Activated CD8-positive, alpha-beta memory T cell treated with anti-CD3 and anti-CD28 coated beads for 48 hours (primary cell): ENCODE data around the gene AFAP1L2.
"Not testable (repeated sequence)": the region's sequence is repeated elsewhere in the genome, so short reads cannot be mapped to it uniquely, and the experiment has no call there.

Experiments
- DNase-seq, 3 experiments: peaks; one replicate each; pipeline ENCODE4 v3.0.0-alpha.2; 2020; ENCODE audit warnings: low read depth in 2 of 3, low spot score in 2 of 3

AFAP1L2 gene

DNA sequence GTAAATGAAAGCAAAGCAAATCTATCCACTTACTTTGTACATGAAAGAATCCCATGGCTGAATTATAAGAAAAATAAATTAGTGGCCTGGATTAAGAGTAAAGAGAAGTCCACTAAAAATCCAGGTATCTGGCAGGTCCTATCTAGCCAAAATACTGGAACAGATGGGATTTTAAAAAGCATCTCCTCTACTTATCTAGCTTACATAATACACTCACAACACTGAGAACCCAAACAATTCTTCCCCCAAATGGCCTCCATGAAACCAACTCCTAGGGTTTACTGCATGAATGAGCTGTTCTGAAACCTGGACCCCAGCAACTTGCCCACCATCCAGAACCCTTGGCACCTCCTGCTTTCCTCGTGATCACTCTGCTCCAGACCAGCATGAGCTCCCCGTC is 61.3 kb downstream of the AFAP1L2 start:
- DNase-seq = no peak

DNA sequence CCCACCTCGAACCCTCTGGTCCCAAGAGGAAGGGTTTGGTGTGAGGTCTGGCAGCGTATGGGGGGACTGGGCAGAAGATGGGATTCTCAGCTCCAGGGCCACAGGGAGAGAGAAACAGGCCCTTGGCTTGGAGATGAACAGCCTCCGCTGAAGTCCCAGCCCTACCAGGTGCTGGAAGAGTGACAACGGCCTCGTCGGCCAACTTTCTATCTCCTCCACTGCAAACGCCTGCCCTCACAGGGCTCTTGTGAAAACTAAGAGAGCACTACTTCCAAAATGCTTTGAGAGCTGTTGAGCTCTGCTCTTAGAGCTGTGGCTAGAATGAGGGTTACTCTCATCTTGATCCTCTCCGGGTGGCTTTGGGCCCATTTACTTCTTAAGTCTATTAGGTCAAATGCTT is 63.5 kb downstream of the AFAP1L2 start:
- no peak for DNase-seq

DNA sequence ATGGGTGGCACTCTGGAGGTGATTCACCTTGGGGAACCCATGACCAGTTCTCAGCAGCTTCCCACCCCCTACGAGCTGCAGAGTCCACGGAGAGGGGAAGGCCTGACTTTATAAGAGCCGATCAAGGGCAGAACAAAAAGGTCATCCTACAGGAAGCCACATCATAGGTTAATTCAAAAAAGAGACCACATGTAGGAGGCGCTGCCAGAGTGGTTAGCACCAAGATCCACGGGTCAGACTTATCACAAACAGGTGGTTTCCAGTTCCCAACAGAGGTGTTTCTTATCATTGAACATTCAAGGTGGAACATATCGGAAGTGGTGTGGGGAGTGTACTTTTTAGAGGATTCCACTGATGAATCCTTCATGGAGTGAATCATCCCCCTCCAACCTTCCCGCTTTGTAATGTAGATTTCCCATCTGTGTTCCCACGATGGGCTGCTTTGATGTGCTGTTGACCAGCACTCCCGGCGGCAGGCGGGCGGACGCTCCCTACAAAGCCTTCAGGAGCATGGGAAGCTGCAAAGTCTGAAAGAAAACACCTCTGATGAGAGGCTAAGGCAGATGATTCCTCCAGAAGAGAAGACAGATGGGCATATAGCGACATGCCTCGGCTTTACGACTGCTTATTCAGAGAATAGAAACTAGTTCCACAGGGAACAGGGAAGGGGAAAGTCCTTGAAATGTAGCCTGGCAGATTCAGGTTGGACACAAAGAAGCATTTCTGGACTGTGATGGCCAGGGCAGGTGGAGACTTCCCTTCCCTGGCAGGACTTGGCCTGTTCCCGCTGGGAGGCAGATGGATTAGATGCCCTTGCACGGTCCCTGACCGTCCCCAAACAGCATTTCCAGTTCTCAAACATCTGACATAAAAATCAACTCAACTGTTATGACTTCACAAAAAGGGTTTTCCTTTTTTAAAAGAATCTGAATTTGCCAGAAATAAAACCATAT is 66.5 kb downstream of the AFAP1L2 start:
- DNase-seq = peak in 2 of 3 experiments; percentile 20 to 60

DNA sequence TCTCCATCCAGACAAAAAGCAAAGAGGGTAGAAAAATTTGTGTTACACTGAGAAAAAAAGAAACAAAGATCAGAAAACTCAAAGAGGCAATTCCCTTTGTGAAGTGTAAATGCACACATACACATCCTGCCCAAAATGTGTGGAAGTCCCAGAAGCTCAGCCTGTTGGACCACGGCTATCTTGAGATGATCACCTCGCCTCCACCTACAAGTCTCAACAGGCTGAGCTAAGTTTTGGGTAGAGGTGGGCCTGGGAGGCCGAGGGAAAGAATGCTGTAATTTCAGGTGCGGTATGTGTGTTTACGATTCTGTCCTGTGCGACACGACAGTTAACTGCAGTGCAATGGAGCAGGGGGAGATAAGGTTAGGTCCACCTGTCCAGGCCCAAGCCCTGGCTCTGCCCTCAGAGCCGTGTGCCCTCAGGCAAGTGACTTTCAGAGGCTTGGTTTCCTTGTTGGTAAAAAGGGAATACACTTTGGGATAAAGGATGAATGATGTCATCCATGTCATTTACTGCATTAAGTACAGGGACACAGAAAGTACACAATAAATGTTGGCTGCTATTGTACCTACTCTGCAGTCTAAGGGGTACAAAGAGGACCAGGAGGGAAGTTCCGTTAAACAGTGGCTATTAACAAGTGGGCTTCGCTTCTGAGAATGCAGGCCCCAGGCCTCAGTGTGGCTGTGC is 67.3 kb downstream of the AFAP1L2 start:
- DNase-seq = no peak

DNA sequence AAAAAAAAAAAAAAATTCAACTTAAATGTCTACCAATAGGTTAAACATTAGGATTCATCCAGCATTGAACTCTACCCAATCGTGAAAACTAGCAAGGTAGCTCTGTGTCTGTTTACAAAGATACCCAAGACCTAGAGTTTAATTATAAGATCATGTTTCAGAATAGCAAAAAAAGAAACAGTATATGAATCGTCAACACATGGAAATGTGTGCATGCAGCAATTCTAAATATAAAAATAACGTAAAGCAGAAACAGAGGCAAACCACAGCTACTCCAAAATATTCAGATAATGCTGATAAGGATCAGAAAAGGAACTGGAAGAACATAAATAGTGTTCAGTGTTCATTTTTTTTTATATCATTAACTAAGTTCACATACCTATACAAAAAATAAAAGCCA is 68.7 kb downstream of the AFAP1L2 start:
- DNase-seq = no peak

DNA sequence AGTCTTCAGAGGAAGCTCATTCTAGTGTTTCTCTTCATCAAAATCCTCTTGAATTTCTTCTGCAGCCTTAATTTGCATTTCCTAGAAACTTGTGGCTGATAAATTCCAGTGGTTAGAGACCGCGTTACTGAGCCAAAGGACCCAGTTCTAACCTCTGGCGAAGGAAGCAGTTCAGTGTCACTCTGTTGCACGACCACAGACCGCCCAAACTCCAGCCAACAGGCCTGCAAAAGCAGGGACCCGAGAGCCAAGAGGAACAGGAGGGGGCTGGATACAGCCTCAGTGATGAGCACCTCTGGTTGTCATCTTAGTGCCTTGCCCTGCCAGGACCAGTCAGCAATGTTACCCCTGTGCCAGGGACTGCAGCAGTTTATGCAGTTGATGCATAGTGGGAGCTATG is 70.0 kb downstream of the AFAP1L2 start:
- no peak for DNase-seq

DNA sequence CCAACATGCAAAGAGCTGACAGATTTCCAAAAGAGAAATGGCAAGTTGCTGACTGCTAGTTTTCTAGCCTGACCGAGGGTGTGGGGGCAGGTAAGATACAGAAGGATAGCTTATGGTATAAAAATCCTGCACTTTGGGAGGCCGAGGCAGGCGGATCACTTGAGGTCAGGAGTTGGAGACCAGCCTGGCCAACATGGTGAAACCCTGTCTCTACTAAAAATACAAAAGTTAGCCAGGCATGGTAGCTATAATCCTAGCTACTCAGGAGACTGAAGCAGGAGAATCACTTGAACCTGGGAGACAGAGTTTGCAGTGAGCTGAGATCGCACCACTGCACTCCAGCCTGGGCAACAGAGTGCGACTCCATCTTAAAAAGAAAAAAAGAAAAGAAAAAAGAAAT is 70.9 kb downstream of the AFAP1L2 start:
- DNase-seq = not testable (repeated sequence)

DNA sequence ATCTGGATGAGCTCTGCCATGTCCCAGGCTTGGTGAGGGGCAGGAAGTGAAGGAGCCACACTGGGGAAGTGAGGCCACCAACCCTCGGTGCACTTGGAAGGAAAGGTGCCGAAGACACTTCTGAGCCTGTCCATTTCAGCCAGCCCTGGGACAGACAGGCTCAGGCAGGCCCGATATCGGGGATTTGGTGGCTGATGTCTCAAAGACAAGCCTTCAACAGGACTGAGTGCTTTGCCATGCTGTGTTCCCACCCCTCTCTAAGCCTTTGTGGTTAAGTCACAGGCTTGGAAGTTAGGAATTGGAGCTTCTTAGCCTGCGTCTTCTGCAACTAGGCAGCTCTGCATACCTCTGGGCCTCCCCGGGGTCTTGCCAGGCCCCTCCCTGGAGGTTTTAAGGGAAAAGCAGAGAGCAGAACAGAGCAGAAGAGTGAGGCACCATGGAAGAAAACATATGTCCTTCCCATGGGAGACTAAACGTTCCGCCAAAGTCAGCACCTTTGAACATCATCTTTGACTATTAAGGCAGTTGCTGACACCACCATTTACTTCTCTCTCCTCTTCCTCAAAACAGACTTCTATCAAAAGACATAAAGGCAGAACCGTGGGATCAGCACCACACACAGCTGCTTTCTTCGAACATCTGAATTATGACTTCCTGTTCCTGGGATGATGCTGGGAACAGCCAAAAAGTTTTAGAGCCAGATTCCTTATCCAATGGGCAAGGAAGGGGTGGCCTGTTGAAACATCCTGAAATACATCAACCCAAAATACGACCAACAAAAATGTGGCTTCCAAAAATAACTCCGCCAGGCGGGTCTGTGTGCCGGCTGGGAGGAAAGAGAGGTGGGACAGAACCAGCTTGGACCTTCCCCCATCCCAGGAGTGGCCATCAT is 71.8 kb downstream of the AFAP1L2 start:
- no peak for DNase-seq

DNA sequence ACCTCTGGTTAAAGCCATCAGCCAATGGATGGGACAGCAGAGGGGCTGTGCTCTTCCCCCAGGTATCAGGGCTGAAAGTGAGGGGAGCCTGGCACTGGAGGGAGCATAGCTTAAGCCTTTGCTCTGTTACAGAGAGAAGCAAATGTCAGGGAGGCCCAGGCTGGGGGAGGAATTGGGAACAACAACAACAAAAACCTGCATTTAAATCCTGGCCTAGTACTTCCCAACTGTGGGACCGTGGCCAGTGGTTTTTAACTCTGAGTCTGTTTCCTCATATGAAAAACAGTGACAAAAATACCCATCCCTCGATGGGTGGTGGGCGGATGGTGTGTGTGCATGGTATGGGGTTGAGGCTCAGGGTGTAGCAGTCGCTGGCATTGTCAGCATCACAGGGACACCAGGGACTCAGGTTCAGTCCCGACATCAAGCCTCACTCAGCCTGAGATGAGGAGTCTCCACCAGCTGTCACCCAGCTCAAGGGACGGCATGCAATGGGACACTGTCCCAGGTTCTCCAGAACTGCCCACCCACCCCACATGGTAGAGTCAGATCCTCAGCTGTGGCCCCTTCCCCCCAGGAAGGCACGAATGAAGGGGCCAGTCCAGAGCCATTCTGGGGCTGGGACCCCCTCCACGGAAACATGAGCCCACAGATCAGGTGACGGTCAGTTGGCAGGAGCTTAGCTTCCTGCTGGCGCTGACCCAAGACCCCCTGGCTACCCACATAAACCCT is 74.5 kb downstream of the AFAP1L2 start:
- DNase-seq = no peak

DNA sequence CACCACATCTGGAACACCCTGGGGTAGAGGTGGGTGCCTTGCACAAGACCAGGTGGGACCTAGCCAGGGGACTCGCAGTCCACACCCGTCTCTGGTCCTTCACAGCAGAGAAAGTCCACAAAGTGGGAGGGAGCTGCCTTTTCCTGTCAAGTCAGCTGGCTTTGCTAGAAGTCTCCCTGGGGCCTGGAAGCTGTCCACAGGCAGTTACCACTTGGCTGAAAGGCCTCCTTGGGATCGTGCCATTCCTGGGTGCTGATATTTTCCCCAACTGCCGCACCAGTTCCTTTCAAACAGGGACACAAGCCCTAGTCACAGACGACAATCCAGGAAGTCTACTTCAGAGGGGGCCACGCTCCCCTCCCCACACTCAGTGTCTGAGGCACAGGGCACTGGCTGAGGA is 75.4 kb downstream of the AFAP1L2 start:
- no peak for DNase-seq

DNA sequence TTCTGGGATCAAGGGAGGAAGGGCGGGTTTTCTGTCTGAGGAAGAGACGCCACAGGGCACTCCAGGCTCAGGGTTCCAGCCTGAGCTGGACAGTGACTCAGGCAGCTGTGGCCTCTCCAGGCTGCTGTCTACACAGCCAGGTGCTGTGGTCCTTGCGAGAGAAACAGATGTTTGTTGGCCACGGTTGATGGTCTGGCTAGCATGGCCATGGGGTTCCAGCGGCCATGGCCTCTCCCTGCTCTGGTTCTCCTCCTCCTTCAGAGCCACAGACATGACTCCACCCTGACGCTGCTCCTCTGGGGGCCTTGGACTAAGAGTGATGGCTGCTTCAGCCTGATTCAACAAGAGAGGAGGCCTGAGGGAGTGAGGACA is 75.9 kb downstream of the AFAP1L2 start:
- DNase-seq = no peak

DNA sequence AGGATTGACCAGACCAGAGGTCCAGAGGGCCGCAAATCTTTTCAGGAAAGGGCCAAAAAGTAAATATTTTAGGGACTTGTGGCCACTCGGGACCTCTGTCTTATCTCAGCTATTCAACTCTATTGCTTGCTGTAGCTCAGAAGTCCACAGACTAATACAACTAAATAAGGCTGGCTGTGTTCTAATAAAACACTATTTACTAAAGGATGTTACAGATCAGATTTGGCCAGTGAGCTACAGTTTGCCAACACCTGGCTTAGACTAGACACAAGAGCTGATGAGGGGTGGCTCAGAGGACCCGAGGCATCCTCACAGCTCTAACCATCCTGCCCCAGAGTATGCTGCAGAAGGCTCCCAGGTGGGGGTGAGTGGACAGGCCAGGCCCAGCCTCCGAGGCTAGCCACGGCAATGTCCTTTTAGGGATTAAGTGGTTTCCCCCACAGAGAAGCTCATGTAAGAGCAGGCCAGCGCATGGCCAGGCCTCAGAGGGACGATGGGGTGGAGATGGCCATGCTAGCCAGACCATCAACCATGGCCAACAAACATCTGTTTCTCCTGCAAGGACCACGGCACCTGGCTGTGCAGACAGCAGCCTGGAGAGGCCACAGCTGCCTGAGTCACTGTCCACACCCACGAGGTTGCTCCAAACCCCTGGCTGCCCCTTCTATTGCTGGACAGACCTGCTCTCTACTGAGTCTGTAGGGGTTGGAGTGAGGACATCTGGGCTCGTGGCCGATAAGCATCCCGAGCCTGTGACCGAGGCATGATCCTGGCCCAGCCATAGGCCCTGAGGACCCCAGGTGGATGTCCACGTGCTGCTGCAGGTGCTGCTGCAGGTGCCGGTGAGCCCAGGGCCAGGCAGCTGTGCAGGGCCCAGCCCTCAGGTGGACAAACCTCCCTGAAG is 76.5 kb downstream of the AFAP1L2 start:
- no peak for DNase-seq

DNA sequence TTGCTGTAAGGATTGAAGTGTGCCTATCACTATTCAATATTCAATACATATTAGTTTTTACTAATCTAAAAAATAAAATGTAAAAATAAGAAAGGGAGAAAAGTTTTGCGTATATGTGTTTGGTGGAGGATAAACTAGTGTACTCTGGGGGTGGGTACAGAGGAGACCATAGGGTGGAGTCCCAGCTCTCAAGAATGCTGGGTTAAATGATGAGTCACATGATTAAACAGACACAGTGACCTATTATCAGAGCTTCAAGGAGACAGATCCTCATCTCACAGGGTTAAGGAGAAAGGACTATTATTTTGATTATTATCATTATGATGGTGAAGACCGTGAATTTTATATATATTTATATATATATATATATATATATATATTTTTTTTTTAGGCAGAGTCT is 77.5 kb downstream of the AFAP1L2 start:
- DNase-seq = no peak

DNA sequence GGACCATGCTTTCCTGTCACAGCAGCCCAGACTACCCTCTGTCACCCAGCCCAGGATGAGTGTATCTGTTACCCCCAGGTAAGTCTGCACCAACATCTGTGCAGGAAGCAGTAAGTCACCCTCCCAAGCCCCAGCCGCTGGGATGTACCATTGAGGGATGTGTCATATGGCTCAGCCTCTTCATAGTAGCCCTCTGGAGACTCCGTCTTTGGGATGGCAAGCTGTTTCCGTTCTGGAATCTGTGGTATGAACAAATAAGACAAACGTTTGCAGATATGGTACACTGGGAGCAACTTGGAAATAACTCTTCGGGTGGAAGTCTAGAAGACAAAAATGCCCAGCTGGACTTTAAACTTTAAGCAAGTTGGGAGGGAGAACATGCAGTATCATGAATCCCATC is 81.3 kb downstream of the AFAP1L2 start:
- no peak for DNase-seq

DNA sequence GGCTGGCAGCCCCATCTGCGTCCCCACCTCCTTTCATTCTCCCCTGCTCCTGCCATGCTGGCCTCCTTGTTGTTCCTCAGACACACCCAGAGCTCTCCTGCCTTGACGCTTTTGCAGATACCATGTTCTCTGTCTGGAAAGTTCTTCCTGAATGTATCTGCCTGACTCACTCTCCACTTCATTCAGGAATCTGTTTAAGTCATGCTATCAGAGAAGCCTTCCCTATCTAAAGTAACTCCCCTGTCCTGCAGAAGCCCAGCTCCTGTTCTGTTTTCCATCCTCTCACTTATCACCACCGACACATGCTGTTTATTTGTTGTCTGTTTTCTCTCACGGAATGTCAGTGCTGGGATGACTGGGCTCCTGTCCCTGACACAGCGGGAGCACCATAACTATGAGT is 82.0 kb downstream of the AFAP1L2 start:
- no peak for DNase-seq

DNA sequence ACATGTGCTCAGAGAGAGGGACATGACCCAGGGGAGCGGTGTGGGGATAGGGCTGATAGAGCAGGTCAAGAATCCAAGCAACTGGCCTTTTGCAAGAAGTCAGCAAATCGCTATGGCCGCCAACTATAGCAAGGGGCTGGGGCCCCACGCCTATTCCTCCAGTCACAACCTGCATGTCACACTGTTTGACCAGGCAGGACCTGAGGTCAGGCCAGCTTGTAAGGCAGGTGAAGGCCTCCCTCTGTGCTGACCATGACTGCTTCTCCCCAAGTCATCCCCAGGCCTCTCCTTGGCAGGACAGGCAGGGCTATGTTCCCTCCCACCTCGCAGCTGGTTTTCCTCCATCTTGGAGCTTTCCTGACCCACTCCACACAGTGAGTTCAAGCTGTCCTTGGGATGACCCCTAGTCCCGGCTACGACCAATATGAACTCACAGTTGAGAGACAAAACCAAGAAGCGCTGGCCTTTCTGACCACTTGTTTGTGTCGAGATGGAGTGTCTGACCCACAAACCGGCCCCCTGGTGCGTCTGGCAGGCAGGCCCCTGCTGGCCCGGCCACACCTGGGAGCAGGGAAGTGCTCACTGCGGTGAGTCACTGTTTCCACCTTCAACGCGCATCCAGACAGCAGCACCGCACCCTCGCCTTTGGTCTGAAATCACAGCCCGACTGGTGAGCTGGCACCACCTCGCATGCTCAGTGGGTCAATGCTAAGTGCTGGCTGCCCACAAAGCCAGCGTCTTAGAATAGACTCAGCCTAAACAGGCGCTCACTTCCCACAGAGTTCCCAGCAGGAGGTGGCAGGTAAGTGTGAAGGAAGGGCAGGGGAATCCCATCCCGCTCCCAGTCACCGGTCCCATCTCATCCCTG is 83.8 kb downstream of the AFAP1L2 start:
- DNase-seq = no peak

DNA sequence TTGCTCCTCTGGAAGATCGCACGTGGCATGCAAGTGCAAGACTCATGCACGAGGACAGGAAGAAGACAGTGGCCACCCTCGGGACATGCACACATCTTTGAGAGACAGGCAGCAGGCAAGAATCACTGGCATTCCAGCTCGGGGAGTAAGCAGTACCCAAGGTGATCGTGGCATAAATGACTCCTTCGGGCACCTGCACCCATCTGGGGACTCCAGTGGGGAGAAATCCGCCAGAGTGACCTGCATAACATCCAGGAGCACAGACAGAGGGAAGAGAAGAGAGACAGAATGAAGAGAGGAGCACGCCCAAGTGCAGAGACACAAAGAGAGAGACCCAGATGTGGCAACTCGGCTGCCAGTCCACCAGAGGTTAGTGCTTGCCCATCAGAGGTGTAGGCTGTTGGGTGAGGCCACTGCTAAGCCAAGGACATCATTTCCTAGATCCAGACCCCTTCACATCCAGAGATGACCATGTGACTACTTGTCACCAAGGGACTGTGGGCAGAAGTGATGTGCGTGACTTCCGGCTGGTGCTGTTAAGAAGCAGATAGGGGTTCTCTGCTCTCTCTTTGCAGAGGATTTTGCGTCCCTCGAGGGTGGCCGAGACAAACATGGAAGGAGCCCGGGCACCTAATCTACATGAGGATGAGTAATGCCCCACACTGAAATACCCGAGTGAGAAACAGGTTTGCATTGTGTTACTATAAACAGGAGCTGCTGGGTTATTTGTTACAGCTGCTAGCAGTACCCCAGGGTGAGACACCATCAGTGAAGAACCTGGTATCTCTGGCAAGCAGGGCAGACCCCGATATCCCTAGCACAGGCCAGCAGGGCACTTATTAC is 84.7 kb downstream of the AFAP1L2 start:
- DNase-seq = no peak

DNA sequence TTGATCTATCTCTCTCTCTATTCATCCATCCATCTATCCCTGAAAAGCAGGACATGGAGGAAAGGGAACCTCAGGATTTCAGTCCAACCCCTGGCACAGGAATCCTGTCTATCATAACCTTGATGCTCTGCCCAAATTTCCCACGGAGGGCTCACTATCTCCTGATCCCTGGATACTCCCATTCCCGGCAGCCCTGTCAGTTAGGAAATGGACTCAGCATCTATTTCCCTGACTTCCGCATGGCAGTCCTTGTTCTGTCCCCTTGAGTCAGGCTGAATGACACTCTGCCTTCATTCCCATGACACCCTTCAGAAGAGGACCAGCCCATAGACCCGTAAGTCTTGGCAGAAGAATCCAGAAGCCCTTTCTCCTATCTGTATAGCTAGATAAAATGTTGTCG is 87.6 kb downstream of the AFAP1L2 start:
- DNase-seq = no peak
